HG02885 (cell line): ENCODE results near the gene NMD3.
"Not testable (repeated sequence)": the region's sequence is repeated elsewhere in the genome, so short reads cannot be mapped to it uniquely, and the experiment has no call there.

Experiments used
- ATAC-seq: cut with Tn5 transposase; IDR thresholded peaks from one replicate; pipeline ENCODE4 v1.9.1; 2021; ENCODE audit warnings: mild to moderate bottlenecking; ENCODE audit not compliant: unreplicated experiment, poor library complexity

NMD3 gene

GRCh38 chr3:161220850-161221753, at the start of gene NMD3:
TSS of gene NMD3 (plus strand) at chr3:161221311. CDS start at chr3:161222014, 703 bp downstream.
- ATAC-seq: peak; percentile 98

GRCh38 chr3:161171639-161172552, 49.2 kb upstream of the NMD3 start:
- no peak for ATAC-seq

GRCh38 chr3:161175506-161175905, 45.6 kb upstream of the NMD3 start:
- no peak for ATAC-seq

GRCh38 chr3:161177991-161178390, 43.1 kb upstream of the NMD3 start:
- ATAC-seq: no peak

GRCh38 chr3:161181371-161181770, 39.7 kb upstream of the NMD3 start:
- ATAC-seq: not testable (repeated sequence)

GRCh38 chr3:161187046-161187445, 34.1 kb upstream of the NMD3 start:
- no peak for ATAC-seq

GRCh38 chr3:161197855-161198850, 23.0 kb upstream of the NMD3 start:
- ATAC-seq: no peak

- no peak for ATAC-seq
These were observed 21.2 kb upstream of the NMD3 start for GRCh38 chr3:161199926-161200325.

- ATAC-seq: peak; percentile 50
These were observed 17.5 kb upstream of the NMD3 start for GRCh38 chr3:161203485-161204098.

GRCh38 chr3:161208931-161209330, 12.2 kb upstream of the NMD3 start:
- ATAC-seq: no peak

- ATAC-seq: no peak
These were observed 8.8 kb upstream of the NMD3 start for GRCh38 chr3:161212171-161212771.

- ATAC-seq: no peak
These were observed 8.2 kb upstream of the NMD3 start for GRCh38 chr3:161212906-161213305.

GRCh38 chr3:161213644-161214043, 7.5 kb upstream of the NMD3 start:
- ATAC-seq: no peak

GRCh38 chr3:161215185-161215584, 5.9 kb upstream of the NMD3 start:
- no peak for ATAC-seq

- no peak for ATAC-seq
These were observed 3.6 kb upstream of the NMD3 start for GRCh38 chr3:161217496-161217895.

GRCh38 chr3:161219495-161219894, 1.6 kb upstream of the NMD3 start:
- no peak for ATAC-seq

GRCh38 chr3:161221806-161222600, 892 bp downstream of the NMD3 start:
- ATAC-seq: peak; percentile 28

GRCh38 chr3:161222662-161223061, 1.6 kb downstream of the NMD3 start:
- ATAC-seq: no peak
